CD4-positive, alpha-beta T cell treated with Interleukin-4 for 4 hours (primary cell): ENCODE data around the gene SIRT6.
"Not testable (repeated sequence)": the region's sequence is repeated elsewhere in the genome, so short reads cannot be mapped to it uniquely, and the experiment has no call there.

Experiments
- DNase-seq: peaks from one replicate; pipeline ENCODE4 v3.0.0-alpha.2; 2020

Gene SIRT6

GRCh38 chr19:4198467-4199126 is 16.2 kb upstream of the SIRT6 start:
- DNase-seq = no peak

- DNase-seq = no peak
Measured at GRCh38 chr19:4197625-4198466, 15.5 kb upstream of the SIRT6 start.

DNA sequence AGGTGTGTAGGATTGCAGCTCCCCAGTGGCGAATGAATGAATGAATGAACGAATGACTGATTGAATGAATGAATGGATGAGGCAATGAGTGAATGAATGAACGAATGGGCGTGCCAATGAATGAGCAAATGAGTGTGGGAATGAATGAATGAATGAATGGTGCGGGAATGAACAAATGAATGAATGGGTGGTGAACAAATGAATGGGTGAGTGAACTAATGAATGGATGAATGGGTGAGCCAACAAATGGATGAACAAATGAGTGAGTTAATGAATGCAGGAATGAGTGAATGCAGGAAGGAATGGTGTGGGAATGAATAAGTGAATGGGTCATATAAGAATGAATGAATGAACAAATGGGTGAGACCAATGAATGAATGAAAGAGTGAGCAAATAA is 14.9 kb upstream of the SIRT6 start:
- no peak for DNase-seq

DNA sequence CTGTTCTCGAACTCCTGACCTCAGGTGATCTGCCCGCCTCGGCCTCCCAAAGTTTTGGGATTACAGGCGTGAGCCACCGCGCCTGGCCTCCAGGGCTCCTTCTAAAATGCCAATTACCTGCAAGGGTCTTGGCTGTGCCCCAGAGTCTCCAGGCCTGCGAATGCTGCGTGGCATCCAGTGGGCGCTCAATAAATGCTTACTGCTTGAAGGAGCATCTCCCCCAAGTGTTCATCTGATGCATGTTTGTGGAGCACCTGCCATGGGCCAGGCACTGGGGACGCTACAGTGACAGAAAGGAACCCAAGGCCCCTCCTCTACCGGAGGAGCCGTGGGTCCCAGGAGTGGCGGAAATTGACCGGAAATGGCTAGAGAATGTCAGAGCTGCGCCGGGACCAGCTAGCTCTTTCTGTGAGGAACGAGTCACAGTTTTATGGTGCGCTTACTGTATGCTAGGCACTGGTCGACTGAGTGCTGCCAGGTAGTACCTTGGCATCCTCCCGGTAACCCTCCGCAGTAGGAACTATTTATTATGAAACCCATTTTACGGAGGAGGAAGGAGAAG is 14.3 kb upstream of the SIRT6 start:
- DNase-seq = no peak

DNA sequence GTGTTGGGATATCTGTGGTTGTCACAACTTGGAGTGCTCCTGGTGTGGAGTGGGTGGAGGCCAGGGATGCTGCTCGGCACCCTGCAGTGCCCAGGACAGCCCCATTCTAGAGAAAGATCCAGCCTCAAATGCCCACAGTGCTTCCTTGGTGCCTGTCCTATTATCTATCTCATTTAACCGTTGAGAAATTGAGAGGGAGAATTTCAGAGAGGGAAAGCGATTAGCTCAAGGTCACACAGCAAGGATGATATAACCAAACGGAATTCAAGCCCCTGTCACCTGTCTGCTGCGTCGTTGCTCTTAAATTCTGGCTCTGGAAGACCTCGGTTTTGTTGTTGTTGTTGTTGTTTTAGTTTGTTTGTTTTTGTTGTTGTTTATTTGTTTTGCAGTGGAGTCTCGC is 13.6 kb upstream of the SIRT6 start:
- no peak for DNase-seq

DNA sequence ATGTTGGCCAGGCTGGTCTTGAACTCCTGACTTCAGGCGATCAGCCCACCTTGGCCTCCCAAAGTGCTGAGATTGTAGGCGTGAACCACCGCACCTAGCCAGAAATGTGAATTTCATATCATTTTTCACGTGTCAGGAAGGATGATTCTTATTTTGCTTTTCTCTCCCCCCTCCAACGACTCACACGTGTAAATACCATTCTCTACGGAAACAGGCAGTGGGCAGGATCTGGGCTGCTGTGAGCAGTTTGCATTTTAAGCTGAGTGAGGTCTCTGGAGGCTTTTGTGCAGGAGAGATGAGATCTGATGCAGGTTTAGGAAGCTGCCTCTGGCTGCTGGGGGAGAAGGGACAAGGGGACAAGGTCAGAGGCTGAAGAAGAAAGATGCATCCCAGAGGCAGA is 12.0 kb upstream of the SIRT6 start:
- no peak for DNase-seq

DNA sequence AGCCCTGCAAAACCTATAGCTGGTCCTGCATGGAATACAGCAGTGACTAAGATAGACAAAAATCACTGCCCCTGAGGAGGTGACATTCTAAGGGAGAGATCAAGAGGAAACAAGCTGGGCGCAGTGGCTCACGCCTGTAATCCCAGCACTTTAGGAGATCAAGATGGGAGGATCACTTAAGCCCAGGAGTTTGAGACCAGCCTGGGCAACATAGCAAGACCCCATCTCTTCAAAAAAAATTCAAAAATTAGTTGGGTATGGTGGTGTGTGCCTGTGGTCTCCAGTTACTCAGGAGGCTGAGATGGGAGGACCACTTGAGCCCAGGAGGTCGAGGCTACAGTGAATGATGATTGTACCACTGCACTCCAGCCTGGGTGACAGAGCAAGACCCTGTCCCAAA is 10.2 kb upstream of the SIRT6 start:
- DNase-seq = not testable (repeated sequence)

DNA sequence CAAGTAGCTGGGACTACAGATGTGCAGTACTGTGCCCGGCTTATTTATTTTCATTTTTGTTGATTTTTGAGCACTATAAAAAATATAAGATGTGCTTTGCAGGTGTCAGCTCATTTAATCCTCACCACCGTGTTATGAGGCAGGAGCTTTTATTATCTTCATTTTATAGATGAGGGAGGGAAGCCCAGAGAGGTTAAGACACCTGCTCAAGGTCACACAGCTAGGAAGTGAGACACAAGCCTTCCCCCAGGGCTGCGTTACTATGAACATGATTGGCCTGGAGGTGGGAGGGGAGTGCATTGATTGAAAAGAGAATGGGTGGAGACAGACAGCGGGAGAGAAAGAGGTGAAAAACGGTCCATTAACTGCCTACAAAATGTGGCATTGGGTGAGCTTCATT is 7.3 kb upstream of the SIRT6 start:
- DNase-seq = no peak

GRCh38 chr19:4187313-4188122 is 5.2 kb upstream of the SIRT6 start:
- DNase-seq = no peak

DNA sequence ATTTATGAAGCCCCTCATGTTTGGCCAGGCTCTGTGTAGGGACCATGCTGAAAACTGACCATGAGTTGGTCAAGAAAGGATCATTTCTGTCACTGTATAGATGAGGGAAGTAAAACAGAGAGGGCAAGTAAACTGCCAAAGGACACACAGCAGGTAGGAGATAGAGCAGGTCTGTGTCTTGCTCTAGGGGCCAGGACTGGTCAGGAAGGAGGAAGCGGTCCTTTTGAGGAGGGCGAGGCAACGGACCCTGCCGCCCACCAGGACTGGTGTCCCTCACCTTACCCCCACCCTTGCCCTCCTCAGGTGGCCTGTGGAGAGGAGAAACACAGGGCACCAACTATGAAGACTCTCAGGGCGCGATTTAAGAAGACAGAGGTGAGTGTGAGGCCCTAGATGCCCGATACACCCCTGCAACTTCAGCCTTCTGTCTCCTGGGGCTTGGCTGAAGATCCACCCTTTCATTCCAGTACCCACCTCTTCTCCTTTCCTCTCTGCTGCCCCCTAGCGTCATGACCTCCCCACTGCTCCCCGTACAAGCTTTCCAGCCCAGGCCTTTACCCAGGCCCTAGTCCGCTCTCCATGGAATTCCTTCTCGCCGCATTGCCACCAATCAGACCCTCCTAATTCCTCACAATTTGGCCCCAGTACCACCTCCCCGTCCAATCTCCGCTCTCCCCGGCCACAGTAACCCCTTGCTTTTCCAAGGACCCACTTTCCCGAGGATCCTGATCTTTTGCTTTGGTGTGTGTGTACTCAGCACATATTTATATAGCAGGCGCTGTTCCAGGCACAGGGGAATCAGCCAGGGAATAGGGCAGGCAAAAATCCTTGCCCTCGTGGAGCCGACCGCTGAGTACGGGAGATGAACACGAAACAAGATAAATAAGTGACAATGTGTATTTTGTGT is 4.0 kb upstream of the SIRT6 start:
- peak; percentile 63 for DNase-seq

DNA sequence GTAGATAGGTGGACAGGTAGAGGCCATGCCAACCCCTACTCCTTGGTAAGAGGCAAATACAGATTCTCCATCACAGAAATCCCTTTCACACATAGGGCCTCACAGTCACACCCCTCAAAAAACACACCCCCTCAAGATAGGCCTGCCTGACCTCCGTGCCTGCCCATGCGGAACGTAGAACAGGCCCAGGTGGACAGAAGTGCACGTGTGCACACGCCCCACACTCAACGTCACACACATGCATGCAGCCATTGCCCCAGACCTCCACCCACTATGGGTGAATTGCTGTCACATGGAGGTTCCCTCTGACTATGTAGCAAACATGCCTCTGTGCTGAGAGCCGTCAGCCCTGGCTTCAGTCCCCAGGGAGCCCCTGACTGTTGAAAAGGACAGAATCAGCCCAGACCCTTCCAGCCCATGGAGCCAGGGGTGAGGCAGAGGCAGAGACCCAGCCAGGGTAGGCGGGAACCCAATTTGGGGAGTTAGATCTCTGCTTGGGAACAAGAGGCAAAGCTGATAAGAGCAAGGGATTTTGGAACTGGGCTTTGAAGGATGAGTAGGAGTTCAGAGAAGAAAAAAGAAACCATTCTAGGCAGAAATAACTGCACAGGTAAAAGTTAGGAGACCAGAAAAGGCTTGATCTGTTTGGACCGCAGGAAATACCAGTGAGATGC is 3.2 kb upstream of the SIRT6 start:
- DNase-seq = no peak

GRCh38 chr19:4184718-4185352 is 2.5 kb upstream of the SIRT6 start:
- DNase-seq = no peak

DNA sequence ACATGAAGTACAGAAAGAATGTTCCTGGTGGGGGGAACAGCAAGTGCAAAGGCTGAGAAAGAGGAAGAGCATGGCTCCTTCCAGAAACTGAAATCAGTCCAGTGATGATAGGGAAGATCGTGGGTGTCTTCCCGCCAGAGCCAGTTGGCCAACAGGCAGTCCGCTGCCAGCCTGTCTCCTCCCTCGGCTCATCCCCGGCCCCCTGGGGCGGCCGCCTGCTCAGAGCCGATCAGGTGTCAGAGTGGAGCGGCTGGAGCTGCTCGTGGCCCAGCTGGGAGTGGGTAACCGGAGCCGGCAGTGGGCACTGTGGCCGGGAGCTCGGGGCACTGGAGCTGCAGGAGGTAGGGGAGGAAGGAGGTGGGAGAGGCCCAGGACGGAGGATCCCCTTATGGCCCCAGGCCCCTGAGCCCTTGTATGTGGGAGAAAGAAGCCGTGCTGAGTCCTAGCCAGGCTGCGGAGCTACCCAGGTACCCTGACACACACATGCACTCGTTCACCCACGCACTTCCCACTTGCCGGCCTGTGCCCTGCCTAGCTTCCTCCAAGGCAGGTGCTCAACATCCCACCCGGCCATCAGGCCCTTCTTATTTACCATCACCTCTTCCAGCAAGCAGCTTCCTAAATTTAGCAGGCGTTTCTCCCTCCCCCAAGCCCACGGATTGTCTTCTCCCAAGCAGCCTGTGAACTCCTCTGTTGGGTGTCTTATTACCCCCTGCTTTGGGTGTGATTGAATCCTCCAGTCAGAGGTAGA is 1.8 kb upstream of the SIRT6 start:
- DNase-seq = no peak

- no peak for DNase-seq
Measured at GRCh38 chr19:4181053-4181508, 1.3 kb downstream of the SIRT6 start.

GRCh38 chr19:4178990-4179389 is 3.4 kb downstream of the SIRT6 start:
- no peak for DNase-seq

DNA sequence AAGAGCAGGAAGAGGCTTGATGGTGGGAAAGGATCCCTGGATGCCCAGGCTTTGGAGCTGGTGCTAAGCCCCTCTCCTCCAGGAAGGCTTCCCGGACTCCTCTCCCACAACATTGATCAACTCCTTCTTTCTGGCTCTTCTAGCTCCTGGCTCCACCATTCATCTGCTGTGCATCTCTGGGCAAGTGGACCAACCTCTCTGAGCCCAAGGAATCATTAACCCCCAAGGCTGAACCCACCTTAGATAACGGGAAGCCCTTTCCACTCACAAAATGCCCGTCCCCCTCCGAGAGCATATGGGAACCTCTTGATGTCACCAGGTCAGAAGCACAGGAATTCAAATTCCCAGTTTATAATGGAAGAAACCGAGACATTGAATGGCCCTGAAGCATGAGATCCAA is 5.2 kb downstream of the SIRT6 start:
- DNase-seq = no peak

- no peak for DNase-seq
Measured at GRCh38 chr19:4175669-4175931, 6.8 kb downstream of the SIRT6 start.

DNA sequence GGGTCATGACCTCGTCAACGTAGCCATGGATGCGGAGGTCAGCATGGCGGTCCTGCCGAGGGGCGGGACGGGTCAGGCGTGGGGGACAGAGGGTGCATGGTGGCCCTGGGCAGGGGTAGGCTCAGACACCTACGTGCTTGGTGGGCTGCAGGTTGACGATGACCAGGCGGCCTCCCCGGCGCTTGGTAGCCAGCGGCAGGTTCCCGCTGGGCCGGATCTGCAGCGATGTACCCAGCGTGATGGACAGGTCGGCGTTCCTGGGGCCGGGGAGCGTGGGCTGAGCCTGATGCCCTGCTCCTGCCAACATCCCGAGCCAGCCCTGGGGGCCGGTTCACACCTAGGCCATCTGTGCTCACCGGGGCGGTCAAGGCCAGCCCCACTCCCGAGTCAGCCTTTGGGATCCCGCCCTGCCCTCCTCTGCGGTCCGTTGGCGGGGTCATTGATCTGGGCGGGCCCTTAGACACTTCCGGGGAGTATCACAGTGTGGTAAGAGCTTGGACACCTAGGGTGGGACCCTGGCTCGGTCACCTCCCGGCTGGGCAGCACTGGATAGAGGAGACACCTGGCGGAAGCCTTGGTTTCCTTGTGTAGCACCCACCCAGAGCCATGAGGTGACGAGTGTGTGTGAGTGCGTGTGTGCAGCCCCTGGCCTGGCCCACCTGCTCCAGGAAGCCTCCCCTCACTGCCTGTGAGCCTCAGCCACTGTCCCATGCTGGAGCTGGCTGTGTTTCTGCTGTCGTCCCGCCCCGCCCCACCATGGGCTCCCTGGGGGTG is 7.3 kb downstream of the SIRT6 start:
- no peak for DNase-seq

DNA sequence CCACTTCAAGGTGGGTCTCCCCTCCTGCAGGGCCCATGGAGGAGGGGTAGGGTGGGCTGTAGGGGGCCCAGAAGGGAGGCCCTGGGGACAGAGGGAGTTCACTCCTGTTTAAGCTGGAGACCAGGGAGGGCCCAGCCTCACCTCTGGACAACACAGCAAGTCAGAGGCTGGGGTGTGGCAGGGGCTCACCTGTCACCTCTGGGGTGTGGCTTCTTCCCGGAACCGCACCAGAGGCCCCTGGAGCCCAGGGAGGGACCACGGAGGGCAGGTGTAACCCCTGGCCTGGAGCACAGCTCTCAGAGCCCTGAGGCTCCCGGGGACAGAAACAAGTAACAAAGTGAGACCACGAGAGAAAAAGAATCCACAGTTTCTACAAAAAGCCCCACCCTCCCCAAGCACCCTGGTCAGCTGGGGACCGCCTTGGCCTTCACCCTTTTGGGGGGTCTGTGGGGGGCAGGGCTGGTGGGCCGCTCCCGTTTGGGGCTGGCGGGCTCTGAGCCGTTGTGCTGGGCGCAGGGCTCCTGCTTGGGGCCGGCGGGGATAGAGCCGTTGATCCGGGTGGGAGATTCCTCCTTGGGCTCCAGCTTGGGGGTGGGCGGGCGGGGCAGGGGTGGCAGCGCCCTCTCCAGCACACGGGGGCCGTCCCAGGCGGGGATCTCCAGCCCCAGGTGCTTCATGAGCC is 8.0 kb downstream of the SIRT6 start:
- DNase-seq = no peak
